Measurements from ENCODE around the gene LAMA3. TPM values are rescaled to one million over a fixed set of nuclear protein-coding genes. Genes with fewer than 3 reads are reported as not detected.
"Not testable (repeated sequence)": the region's sequence is repeated elsewhere in the genome, so short reads cannot be mapped to it uniquely, and the experiment has no call there.

The LAMA3 gene
- total and polyA plus RNA-seq, 12 donors, result 1.6 to 10.2 (median 4.0) TPM

GRCh38 chr18:23737578-23737977 is 48.3 kb downstream of the LAMA3 start:
- 77 to 92% (median 79%) methylated on average over 9 of the region's 9 CpGs for WGBS, 4 donors
- intact Hi-C loops (cut with DNase I), result no loop called here
- no peak for DNase-seq

GRCh38 chr18:23738151-23738550 is 48.9 kb downstream of the LAMA3 start:
- H3K9me3 ChIP-seq (replicated peaks in 1 of 3), result no peaks in the 10 kb centered on the region
- no peaks in the 10 kb centered on the region for H3K36me3 ChIP-seq (replicated peaks in 1 of 2)
- no peak overlapping the region for H3K4me3 ChIP-seq
- no peak for TF ChIP-seq POLR2A (IDR thresholded peaks at IDR 0.05)
- TF ChIP-seq, protein P1, sequence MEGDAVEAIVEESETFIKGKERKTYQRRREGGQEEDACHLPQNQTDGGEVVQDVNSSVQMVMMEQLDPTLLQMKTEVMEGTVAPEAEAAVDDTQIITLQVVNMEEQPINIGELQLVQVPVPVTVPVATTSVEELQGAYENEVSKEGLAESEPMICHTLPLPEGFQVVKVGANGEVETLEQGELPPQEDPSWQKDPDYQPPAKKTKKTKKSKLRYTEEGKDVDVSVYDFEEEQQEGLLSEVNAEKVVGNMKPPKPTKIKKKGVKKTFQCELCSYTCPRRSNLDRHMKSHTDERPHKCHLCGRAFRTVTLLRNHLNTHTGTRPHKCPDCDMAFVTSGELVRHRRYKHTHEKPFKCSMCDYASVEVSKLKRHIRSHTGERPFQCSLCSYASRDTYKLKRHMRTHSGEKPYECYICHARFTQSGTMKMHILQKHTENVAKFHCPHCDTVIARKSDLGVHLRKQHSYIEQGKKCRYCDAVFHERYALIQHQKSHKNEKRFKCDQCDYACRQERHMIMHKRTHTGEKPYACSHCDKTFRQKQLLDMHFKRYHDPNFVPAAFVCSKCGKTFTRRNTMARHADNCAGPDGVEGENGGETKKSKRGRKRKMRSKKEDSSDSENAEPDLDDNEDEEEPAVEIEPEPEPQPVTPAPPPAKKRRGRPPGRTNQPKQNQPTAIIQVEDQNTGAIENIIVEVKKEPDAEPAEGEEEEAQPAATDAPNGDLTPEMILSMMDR (IDR thresholded peaks at IDR 0.05), result no peak
- intact Hi-C loops (cut with DNase I), result no loop called here
- DNase-seq, result no peak
- WGBS, 4 donors, result 74 to 86% (median 77%) methylated on average over 5 of the region's 5 CpGs
- H3K4me1 ChIP-seq (replicated peaks in 1 of 2), result no peaks in the 10 kb centered on the region
- H3K27me3 ChIP-seq, result peaks cover 3% of the 10 kb centered on the region
- H3K27ac ChIP-seq, result no peak overlapping the region

More at GRCh38 chr18:23737578-23737977, 48.3 kb downstream of the LAMA3 start:
- Histone ChIP-seq H3K4me3 (no peak overlapping the region), H3K9me3 (replicated peaks in 1 of 3) (no peaks in the 10 kb centered on the region), H3K27ac (no peak overlapping the region), H3K27me3 (no peaks in the 10 kb centered on the region), H3K4me1 (replicated peaks in 1 of 2) (no peaks in the 10 kb centered on the region), H3K36me3 (replicated peaks in 1 of 2) (no peaks in the 10 kb centered on the region)
- TF ChIP-seq, protein P1 (IDR thresholded peaks at IDR 0.05), result no peak
- TF ChIP-seq POLR2A (IDR thresholded peaks at IDR 0.05), result no peak

- no peaks in the 10 kb centered on the region for H3K9me3 ChIP-seq (replicated peaks in 1 of 3)
- intact Hi-C loops (cut with DNase I), result no loop called here
- no peaks in the 10 kb centered on the region for H3K36me3 ChIP-seq (replicated peaks in 1 of 2)
- WGBS, 4 donors, result 85 to 98% (median 89%) methylated on average over 5 of the region's 5 CpGs
- no peak for DNase-seq
- no peak overlapping the region for H3K27ac ChIP-seq
- peaks cover 3% of the 10 kb centered on the region for H3K27me3 ChIP-seq
- H3K4me3 ChIP-seq, result no peak overlapping the region
- H3K4me1 ChIP-seq (replicated peaks in 1 of 2), result no peaks in the 10 kb centered on the region
- TF ChIP-seq POLR2A (IDR thresholded peaks at IDR 0.05), result no peak
- TF ChIP-seq, protein P1 (IDR thresholded peaks at IDR 0.05), result no peak
Measured at GRCh38 chr18:23738575-23738974, 49.3 kb downstream of the LAMA3 start.

- H3K4me1 ChIP-seq (replicated peaks in 1 of 2), result no peaks in the 10 kb centered on the region
- intact Hi-C loops (cut with DNase I), result no loop called here
- DNase-seq, result no peak
- no peak overlapping the region for H3K4me3 ChIP-seq
- 48 to 57% (median 56%) methylated on average over 4 of the region's 4 CpGs for WGBS, 4 donors
- no peaks in the 10 kb centered on the region for H3K9me3 ChIP-seq (replicated peaks in 1 of 3)
- TF ChIP-seq, protein P1 (IDR thresholded peaks at IDR 0.05), result no peak
- TF ChIP-seq POLR2A (IDR thresholded peaks at IDR 0.05), result no peak
- H3K36me3 ChIP-seq (replicated peaks in 1 of 2), result no peaks in the 10 kb centered on the region
- no peak overlapping the region for H3K27ac ChIP-seq
- peaks cover 3% of the 10 kb centered on the region for H3K27me3 ChIP-seq
Measured at GRCh38 chr18:23740105-23740830, 51.0 kb downstream of the LAMA3 start.

DNA sequence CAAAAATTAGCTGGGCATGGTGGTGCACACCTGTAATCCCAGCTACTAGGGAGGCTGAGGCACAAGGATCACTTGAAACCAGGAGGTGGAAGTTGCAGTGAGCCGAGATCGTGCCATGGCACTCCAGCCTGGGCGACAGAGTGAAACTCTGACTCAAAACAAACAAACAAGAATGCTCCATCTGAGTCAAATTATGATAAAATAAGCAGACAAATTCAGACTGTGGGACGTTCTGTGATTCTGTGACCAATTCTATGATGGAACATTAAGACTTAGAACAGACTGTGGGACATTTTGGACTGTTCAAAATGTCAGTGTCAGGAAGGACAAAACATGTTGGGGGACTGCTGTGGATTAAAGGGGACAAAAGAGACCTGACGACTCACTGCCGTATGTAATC is 52.7 kb downstream of the LAMA3 start:
- WGBS, 4 donors, result 91 to 94% (median 94%) methylated on average over 6 of the region's 6 CpGs
- intact Hi-C loops (cut with DNase I); H3K27me3 ChIP-seq; H3K9me3 ChIP-seq (replicated peaks in 1 of 3); H3K4me3 ChIP-seq; H3K36me3 ChIP-seq (replicated peaks in 1 of 2); DNase-seq; H3K4me1 ChIP-seq (replicated peaks in 1 of 2); H3K27ac ChIP-seq: not testable (repeated sequence)

Data from adrenal gland (tissue), 12 donors.